Mucosa of rectum (tissue), 2 donors: ENCODE measurements around the gene FYTTD1.

ENCODE experiments used
- H3K27ac ChIP-seq, 2 donors: one replicate each; pipeline ENCODE4 v1.7.0; 2013; ENCODE audit warnings: inconsistent platforms in 2 of 2, low read depth in 2 of 2, low read length in 2 of 2
- H3K27me3 ChIP-seq, 2 donors: one replicate each; pipeline ENCODE4 v1.7.0; 2013; ENCODE audit warnings: low read length in 2 of 2; ENCODE audit not compliant: control insufficient read depth in 2 of 2, insufficient read depth in 2 of 2
- H3K36me3 ChIP-seq, 2 donors: one replicate each; pipeline ENCODE4 v1.7.0; 2013; ENCODE audit warnings: low read length in 2 of 2; ENCODE audit not compliant: control insufficient read depth in 2 of 2, insufficient read depth in 2 of 2
- H3K4me1 ChIP-seq, 2 donors: one replicate each; pipeline ENCODE4 v1.7.0; 2013; ENCODE audit warnings: low read length in 2 of 2, mild to moderate bottlenecking in 1 of 2; ENCODE audit not compliant: control insufficient read depth in 2 of 2, insufficient read depth in 2 of 2
- H3K4me3 ChIP-seq, 2 donors: one replicate each; pipeline ENCODE4 v1.7.0; 2013; ENCODE audit warnings: low read length in 2 of 2
- H3K9ac ChIP-seq, 2 donors: one replicate each; pipeline ENCODE4 v1.7.0; 2013; ENCODE audit warnings: low read length in 2 of 2, low read depth in 1 of 2, mild to moderate bottlenecking in 1 of 2
- H3K9me3 ChIP-seq, 2 donors: one replicate each; pipeline ENCODE4 v1.7.0; 2013; ENCODE audit warnings: low read length in 2 of 2; ENCODE audit not compliant: control insufficient read depth in 2 of 2
- donor health status: healthy.
- donor health status: Normal muscosa, but diverticular disease.

Gene FYTTD1

GRCh38 chr3:197789309-197789708, 39.6 kb downstream of the FYTTD1 start:
- H3K9me3 ChIP-seq, result no peaks in the 10 kb centered on the region
- no peaks in the 10 kb centered on the region for H3K27me3 ChIP-seq
- no peak overlapping the region for H3K27ac ChIP-seq
- peaks cover 0 to 4% of the 10 kb centered on the region in 2 donors for H3K36me3 ChIP-seq
- H3K4me3 ChIP-seq, result no peak overlapping the region
- no peak overlapping the region for H3K9ac ChIP-seq
- peaks cover 0 to 10% of the 10 kb centered on the region in 2 donors for H3K4me1 ChIP-seq

- Histone ChIP-seq H3K4me3 (peak overlapping the region in 1 of 2 donors; percentile 93), H3K9me3 (no peaks in the 10 kb centered on the region), H3K27me3 (no peaks in the 10 kb centered on the region), H3K9ac (no peak overlapping the region), H3K27ac (no peak overlapping the region), H3K4me1 (peaks cover 0 to 10% of the 10 kb centered on the region in 2 donors), H3K36me3 (peaks cover 0 to 2% of the 10 kb centered on the region in 2 donors)
Observed at GRCh38 chr3:197790033-197790432, 40.4 kb downstream of the FYTTD1 start.

GRCh38 chr3:197791113-197791891, 41.6 kb downstream of the FYTTD1 start, which contains the start of gene LRCH3:
Gene LRCH3 (plus strand): TSS chr3:197791254. CDS start chr3:197791279, 25 bp downstream.
- H3K4me1 ChIP-seq, result peaks cover 0 to 10% of the 10 kb centered on the region in 2 donors

GRCh38 chr3:197791892-197792647, 42.4 kb downstream of the FYTTD1 start:
- H3K9me3 ChIP-seq, result no peaks in the 10 kb centered on the region
- no peaks in the 10 kb centered on the region for H3K27me3 ChIP-seq
- peak overlapping the region; percentile 79 to 93 for H3K4me3 ChIP-seq
- peak overlapping the region; percentile 93 to 95 for H3K27ac ChIP-seq
- no peaks in the 10 kb centered on the region for H3K36me3 ChIP-seq
- H3K4me1 ChIP-seq, result peaks cover 0 to 10% of the 10 kb centered on the region in 2 donors
- H3K9ac ChIP-seq, result peak overlapping the region; percentile 94

More at GRCh38 chr3:197791113-197791891, 41.6 kb downstream of the FYTTD1 start, which contains the start of gene LRCH3:
- Histone ChIP-seq H3K4me3 (peak within 1 kb of the TSS; percentile 79 to 93), H3K27me3 (no peaks in the 10 kb centered on the region), H3K36me3 (no peaks in the 10 kb centered on the region), H3K9ac (peak within 1 kb of the TSS; percentile 94), H3K27ac (peak within 1 kb of the TSS; percentile 93 to 95), H3K9me3 (no peaks in the 10 kb centered on the region)

GRCh38 chr3:197793247-197793646, 43.6 kb downstream of the FYTTD1 start:
- no peak overlapping the region for H3K4me3 ChIP-seq
- no peaks in the 10 kb centered on the region for H3K36me3 ChIP-seq
- H3K9me3 ChIP-seq, result no peaks in the 10 kb centered on the region
- peaks cover 0 to 10% of the 10 kb centered on the region in 2 donors for H3K4me1 ChIP-seq
- H3K27me3 ChIP-seq, result no peaks in the 10 kb centered on the region
- H3K27ac ChIP-seq, result no peak overlapping the region
- H3K9ac ChIP-seq, result no peak overlapping the region

GRCh38 chr3:197794115-197794514, 44.4 kb downstream of the FYTTD1 start:
- no peak overlapping the region for H3K9ac ChIP-seq
- peaks cover 2 to 10% of the 10 kb centered on the region in 2 donors for H3K4me1 ChIP-seq
- H3K36me3 ChIP-seq, result no peaks in the 10 kb centered on the region
- H3K27ac ChIP-seq, result no peak overlapping the region
- H3K9me3 ChIP-seq, result no peaks in the 10 kb centered on the region
- H3K4me3 ChIP-seq, result no peak overlapping the region
- no peaks in the 10 kb centered on the region for H3K27me3 ChIP-seq

- H3K4me3 ChIP-seq, result no peak overlapping the region
- H3K36me3 ChIP-seq, result no peaks in the 10 kb centered on the region
- H3K9ac ChIP-seq, result no peak overlapping the region
- H3K9me3 ChIP-seq, result no peaks in the 10 kb centered on the region
- peaks cover 2 to 10% of the 10 kb centered on the region in 2 donors for H3K4me1 ChIP-seq
- no peaks in the 10 kb centered on the region for H3K27me3 ChIP-seq
- H3K27ac ChIP-seq, result no peak overlapping the region
Observed at GRCh38 chr3:197795200-197795599, 45.5 kb downstream of the FYTTD1 start.

- H3K9ac ChIP-seq, result no peak overlapping the region
- no peaks in the 10 kb centered on the region for H3K36me3 ChIP-seq
- H3K4me1 ChIP-seq, result peaks cover 2 to 10% of the 10 kb centered on the region in 2 donors
- H3K27me3 ChIP-seq, result no peaks in the 10 kb centered on the region
- H3K4me3 ChIP-seq, result no peak overlapping the region
- no peaks in the 10 kb centered on the region for H3K9me3 ChIP-seq
- H3K27ac ChIP-seq, result no peak overlapping the region
Observed at GRCh38 chr3:197796087-197796486, 46.4 kb downstream of the FYTTD1 start.

GRCh38 chr3:197798863-197799262, 49.2 kb downstream of the FYTTD1 start:
- no peaks in the 10 kb centered on the region for H3K27me3 ChIP-seq
- no peak overlapping the region for H3K9ac ChIP-seq
- no peak overlapping the region for H3K27ac ChIP-seq
- H3K4me3 ChIP-seq, result no peak overlapping the region
- peaks cover 0 to 2% of the 10 kb centered on the region in 2 donors for H3K4me1 ChIP-seq
- H3K9me3 ChIP-seq, result no peaks in the 10 kb centered on the region
- no peaks in the 10 kb centered on the region for H3K36me3 ChIP-seq

GRCh38 chr3:197800379-197800778, 50.7 kb downstream of the FYTTD1 start:
- H3K4me3 ChIP-seq, result no peak overlapping the region
- no peak overlapping the region for H3K9ac ChIP-seq
- H3K4me1 ChIP-seq, result peaks cover 0 to 2% of the 10 kb centered on the region in 2 donors
- H3K27ac ChIP-seq, result no peak overlapping the region
- H3K36me3 ChIP-seq, result no peaks in the 10 kb centered on the region
- H3K9me3 ChIP-seq, result no peaks in the 10 kb centered on the region
- no peaks in the 10 kb centered on the region for H3K27me3 ChIP-seq
